GM18526 (cell line): Measurements from ENCODE around the gene E2F8.

Experiments used
- POLR2A ChIP-seq: IDR thresholded peaks from 3 replicates; pipeline ENCODE4 v1.6.1; 2011; ENCODE audit not compliant: insufficient read length; ENCODE audit errors: extremely low read depth

The E2F8 gene

DNA sequence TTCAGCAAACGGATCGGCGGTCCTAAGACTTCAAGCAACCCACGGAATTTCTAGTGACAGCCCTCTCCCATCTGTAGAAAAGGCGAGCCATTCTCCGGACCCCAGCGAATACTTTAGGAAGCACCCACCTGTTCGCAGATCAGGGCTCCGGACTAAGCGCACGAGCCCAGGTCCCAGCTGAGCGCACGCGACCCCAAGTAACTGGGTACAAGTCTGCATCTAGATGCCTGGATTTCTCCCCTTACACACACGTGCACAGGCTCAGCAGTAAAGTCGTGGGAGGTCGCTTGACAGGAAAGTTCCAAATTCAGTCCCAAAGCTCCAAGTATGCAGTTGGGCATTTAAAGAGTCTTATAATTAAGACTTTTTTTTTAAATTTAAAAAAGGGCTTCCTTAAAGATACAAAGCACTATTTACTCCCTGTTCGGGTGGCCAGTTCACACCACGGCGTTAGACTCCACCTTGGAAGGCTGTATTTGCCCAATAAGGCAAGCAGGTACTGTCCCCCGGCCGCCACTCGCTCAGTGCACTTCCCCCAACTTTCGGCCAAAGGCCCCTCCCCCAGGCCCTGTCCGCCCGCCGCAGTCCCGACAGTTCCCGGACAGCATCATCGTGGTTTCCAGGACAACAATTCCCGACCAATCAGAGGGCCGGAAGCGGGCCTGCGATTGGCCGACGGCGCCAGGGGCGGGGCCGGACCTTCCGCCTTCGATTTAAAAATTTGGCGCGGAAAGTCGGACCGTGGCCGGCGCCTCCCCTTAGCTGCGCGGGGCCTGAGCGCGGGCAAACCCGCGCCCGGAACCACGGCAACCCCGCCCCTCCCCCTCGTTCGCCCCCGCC is at the start of gene E2F8:
TSS of gene E2F8 (minus strand) at position 526 of the 840 bp plus-strand sequence. CDS start 824 bp downstream, outside the sequence.
- peak; percentile 21 for TF ChIP-seq POLR2A

DNA sequence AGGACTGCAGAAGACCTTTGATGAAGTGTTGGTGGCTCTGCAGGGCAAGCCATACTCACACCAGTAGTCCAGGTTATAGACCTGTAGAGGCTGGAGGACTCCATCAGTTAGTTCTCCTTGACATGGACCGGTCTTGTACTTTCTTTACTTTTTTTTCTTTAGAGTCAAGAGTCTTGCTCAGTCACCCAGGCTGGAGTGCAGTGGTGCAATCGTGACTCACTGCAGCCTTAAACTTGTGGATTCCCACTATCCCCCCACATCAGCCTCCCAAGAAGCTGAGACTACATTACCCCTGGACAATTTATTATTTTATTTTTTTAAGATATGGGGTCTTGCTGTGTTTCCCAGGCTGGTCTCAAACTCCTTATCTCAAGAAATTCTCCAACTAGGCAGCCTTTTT is 49.6 kb upstream of the E2F8 start:
- TF ChIP-seq POLR2A, result no peak

DNA sequence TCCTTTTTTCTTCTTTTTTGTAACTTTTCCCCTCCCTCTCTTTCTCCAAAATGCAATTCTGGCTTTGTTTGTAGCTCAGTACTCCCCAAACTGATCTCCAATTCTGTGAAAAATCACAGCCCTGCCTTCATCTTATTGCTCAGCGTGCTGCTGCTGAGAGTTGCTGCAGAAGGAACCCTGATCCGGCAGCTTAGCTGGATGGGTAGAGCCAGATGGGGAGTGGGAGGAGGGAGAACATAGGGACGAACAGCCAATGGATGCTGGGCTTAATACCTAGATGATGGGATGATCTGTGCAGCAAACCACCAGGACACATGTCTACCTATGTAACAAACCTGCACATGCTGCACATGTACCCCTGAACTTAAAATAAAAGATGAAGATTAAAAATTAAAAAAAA is 47.5 kb upstream of the E2F8 start:
- no peak for TF ChIP-seq POLR2A

DNA sequence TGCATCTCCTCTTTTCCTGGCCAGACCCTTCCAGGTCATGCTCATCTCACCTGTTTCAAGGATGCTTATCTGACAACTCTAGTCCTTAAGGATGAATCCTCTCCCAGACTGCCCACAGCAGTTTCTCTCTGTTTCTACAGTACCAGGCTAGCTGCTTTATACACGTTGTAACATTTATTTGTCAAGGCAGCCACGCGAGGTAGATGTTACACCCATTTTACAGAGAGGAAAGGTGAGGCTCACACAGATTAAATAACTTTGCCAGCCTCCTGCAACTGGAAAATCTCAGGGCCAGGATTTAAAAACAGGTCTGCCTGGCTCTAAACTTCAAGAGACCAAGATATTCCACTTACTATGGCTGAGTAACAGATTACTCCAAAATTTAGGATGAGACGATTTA is 45.7 kb upstream of the E2F8 start:
- no peak for TF ChIP-seq POLR2A

- TF ChIP-seq POLR2A, result no peak
Observed at GRCh38 chr11:19284881-19285280, 44.1 kb upstream of the E2F8 start.

DNA sequence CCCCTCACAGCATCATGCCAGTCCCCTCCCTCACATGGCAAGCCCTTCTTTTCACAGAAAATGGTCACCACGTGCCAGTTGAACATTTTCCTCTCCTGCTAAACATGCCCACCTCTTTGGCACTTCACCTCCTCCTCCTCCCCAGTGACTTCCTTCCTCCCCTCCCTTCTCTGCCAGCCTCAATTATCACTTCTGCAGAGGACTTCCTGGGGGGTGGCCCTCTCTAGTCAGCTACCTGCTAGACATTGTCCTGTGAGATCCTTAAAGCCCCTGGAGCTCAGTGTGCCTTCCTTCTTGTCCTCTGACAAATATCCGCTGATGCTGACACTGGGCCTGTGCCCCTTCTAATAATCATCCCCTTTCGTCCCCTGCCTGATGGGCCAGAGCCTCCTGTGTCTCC is 43.2 kb upstream of the E2F8 start:
- no peak for TF ChIP-seq POLR2A

- TF ChIP-seq POLR2A, result no peak
Observed at GRCh38 chr11:19281555-19281954, 40.8 kb upstream of the E2F8 start.

DNA sequence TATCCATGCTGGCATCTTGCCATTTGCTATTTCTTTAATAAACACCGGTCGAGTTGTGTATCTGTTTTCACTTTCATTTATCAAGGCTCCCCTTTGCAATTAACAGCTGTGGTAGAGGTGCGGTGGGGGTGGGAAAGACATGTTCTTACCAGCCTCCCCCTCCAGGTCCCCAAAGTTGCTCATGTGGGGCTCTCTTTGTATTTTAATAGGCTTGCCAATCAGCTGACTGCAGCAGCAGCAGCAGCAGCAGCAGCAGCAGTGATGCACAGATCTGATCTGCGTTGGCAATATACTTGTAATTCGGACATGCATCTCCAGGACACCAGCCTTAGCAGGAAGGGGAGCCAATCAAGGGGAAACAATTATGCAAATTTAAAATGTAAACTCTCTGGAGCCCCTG is 40.3 kb upstream of the E2F8 start:
- no peak for TF ChIP-seq POLR2A

- no peak for TF ChIP-seq POLR2A
Observed at GRCh38 chr11:19279451-19279850, 38.7 kb upstream of the E2F8 start.

GRCh38 chr11:19276859-19277808 is 36.4 kb upstream of the E2F8 start:
- no peak for TF ChIP-seq POLR2A

DNA sequence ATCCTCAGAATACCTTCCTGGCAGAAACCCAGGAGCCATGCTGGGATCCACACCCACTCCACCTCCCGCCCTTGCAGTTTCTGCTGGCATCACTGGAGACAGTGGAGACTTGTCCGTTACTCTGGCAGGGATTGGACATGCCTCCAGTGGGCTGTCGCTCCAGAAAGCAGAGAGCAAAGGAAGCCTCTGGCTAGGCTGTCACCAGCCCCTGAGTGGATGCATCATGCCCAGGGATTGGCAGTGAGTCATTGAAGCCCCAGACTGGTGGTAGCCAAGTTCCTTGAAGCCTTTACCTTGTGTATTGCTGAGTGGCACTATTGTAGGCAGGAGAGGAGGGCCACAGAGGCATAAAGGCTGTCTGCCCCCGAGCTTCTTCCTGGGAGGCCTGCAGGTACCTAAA is 34.8 kb upstream of the E2F8 start:
- no peak for TF ChIP-seq POLR2A

DNA sequence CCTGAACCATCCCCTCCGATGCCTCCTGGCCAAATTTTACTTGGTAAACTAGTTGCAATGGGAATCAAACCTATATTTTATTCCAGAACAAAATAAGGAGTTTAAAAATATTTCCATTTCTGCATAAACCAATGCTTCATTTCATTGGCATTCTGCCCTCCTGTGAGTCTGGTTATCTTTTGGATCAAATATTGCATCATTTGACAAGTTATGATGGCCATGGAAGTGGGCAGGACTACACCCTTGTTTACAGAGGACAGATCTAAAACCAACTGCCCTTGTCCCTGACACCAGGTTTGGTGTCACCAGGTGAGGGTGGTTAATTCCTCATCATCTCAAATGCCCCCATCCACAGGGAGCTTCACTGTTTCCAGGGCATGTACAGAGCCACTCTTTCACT is 28.2 kb upstream of the E2F8 start:
- no peak for TF ChIP-seq POLR2A

DNA sequence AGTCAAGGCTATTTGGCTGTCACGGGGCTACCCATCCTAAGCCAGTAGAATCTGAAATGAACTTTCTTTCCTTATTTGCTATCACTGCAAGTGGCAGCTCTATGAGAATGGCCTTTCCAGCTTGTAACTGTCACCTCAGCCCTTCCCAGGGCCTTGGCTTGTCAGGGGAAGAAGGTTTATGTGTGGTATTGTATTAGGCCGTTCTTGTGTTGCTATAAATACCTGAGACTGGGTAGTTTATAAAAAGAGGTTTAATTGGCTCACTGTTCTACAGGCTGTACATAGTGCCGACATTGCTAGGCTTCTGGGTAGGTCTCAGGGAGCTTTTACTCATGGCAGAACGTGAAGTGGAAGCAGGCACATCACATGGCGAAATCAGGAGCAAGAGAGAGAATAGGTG is 26.8 kb upstream of the E2F8 start:
- no peak for TF ChIP-seq POLR2A

DNA sequence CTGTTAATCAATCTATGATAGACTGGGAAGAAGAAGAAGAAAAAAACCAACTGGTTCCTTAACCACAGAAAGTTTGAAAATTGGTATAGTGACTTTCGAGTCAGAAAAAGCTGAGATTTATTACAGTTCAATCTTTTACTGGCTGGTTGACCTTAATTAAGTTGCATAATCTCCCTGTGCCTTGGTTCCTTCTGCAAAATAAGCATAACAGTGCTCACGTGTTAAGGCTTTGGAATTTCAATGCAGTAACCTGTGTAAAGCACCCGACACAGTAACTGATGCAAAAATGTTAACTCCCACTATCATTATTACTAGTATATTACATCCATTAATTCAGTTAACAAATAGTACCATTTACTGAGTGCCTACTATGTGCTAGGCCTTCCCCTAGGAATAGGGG is 22.6 kb upstream of the E2F8 start:
- no peak for TF ChIP-seq POLR2A

GRCh38 chr11:19259487-19260345 is 19.0 kb upstream of the E2F8 start:
- no peak for TF ChIP-seq POLR2A
